ENCODE measurements around the gene LAPTM5. TPM values are rescaled to one million over a fixed set of nuclear protein-coding genes. Genes with fewer than 3 reads are reported as not detected.
A peak's percentile ranks its signal among the peaks of the same experiment; 100 is the strongest.

The LAPTM5 gene
- total and polyA plus RNA-seq, 4 donors, result 58.7 to 653 (median 271) TPM

DNA sequence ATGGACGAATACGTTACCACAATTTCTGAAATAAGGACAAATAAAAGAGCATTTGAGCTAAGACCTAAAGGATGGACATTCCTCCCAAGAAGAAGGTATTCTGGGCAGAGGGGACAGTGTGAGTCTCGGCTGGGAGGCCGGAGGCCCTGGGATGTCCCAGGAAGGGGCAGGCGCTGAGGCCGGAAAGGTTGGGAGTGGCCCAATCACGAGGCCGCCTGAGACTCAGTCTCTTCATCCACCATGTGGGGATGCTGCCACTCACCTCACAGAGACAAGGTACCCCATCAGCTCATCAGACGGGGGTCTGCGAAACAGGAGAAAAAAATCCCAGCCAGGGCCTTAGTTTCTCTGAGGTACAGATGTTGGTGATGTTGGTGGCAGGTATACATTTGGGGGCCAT lies 24.3 kb upstream of the LAPTM5 start:
- no peak for ATAC-seq (ENCODE audit: insufficient read depth, low FRiP score)
- Histone ChIP-seq H3K36me3 (ENCODE audit: control insufficient read depth in 4 of 4, insufficient read depth in 4 of 4, low read length in 4 of 4) (no peaks in the 10 kb centered on the region), H3K4me3 (no peak overlapping the region), H3K27me3 (ENCODE audit: control insufficient read depth in 3 of 3, insufficient read depth in 3 of 3, low read length in 2 of 3) (no peaks in the 10 kb centered on the region), H3K9ac (ENCODE audit: insufficient read depth in 1 of 2, low read length in 2 of 2) (no peak overlapping the region), H3K9me3 (ENCODE audit: control insufficient read depth in 4 of 4, insufficient read depth in 3 of 4, low read length in 3 of 4) (no peaks in the 10 kb centered on the region), H3K4me1 (ENCODE audit: control insufficient read depth in 5 of 5, insufficient read depth in 5 of 5, low read length in 5 of 5) (peaks cover 0 to 6% (median 2%) of the 10 kb centered on the region in 5 donors), H3K27ac (ENCODE audit: low read depth in 1 of 2, low read length in 1 of 2) (no peak overlapping the region)
- TF ChIP-seq, protein P1, sequence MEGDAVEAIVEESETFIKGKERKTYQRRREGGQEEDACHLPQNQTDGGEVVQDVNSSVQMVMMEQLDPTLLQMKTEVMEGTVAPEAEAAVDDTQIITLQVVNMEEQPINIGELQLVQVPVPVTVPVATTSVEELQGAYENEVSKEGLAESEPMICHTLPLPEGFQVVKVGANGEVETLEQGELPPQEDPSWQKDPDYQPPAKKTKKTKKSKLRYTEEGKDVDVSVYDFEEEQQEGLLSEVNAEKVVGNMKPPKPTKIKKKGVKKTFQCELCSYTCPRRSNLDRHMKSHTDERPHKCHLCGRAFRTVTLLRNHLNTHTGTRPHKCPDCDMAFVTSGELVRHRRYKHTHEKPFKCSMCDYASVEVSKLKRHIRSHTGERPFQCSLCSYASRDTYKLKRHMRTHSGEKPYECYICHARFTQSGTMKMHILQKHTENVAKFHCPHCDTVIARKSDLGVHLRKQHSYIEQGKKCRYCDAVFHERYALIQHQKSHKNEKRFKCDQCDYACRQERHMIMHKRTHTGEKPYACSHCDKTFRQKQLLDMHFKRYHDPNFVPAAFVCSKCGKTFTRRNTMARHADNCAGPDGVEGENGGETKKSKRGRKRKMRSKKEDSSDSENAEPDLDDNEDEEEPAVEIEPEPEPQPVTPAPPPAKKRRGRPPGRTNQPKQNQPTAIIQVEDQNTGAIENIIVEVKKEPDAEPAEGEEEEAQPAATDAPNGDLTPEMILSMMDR (IDR thresholded peaks at IDR 0.05; ENCODE audit: control extremely low read depth, extremely low read depth), result no peak
- DNase-seq, result no peak
- 65 to 83% methylated on average over 10 of the region's 10 CpGs for WGBS, 2 donors

DNA sequence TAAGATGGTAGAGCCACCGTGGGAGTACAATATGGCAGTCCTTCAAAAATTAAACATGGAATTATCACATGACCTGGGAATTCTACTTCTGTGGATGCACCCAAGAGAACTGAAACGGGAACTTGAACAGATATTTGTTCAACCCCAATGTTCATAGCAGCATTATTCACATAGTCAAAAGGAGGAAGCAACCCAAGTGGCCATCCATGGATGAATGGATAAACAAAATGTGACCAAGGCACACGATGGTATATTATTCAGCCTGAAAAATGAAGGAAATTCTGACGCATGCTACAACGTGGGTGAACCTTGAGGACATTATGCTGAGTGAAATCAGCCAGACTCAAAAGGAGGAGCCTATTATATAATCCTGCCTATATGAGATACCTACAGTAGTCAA lies 22.8 kb upstream of the LAPTM5 start:
- Histone ChIP-seq H3K27me3 (ENCODE audit: control insufficient read depth in 3 of 3, insufficient read depth in 3 of 3, low read length in 2 of 3) (no peaks in the 10 kb centered on the region), H3K9me3 (ENCODE audit: control insufficient read depth in 4 of 4, insufficient read depth in 3 of 4, low read length in 3 of 4) (no peaks in the 10 kb centered on the region), H3K9ac (ENCODE audit: insufficient read depth in 1 of 2, low read length in 2 of 2) (no peak overlapping the region), H3K36me3 (ENCODE audit: control insufficient read depth in 4 of 4, insufficient read depth in 4 of 4, low read length in 4 of 4) (no peaks in the 10 kb centered on the region), H3K4me1 (ENCODE audit: control insufficient read depth in 5 of 5, insufficient read depth in 5 of 5, low read length in 5 of 5) (peaks cover 0 to 6% (median 2%) of the 10 kb centered on the region in 5 donors), H3K27ac (ENCODE audit: low read depth in 1 of 2, low read length in 1 of 2) (no peak overlapping the region), H3K4me3 (no peak overlapping the region)
- ATAC-seq (ENCODE audit: insufficient read depth, low FRiP score) (no peak), DNase-seq (no peak)
- WGBS, 2 donors, result 46 to 54% methylated on average over 5 of the region's 5 CpGs
- TF ChIP-seq, protein P1 (IDR thresholded peaks at IDR 0.05; ENCODE audit: control extremely low read depth, extremely low read depth), result no peak

GRCh38 chr1:30779294-30780071 lies 21.9 kb upstream of the LAPTM5 start:
- DNase-seq, result peak; percentile 59 to 83 (median 69)
- H3K27ac ChIP-seq (ENCODE audit: low read depth in 1 of 2, low read length in 1 of 2), result no peak overlapping the region
- no peaks in the 10 kb centered on the region for H3K27me3 ChIP-seq (ENCODE audit: control insufficient read depth in 3 of 3, insufficient read depth in 3 of 3, low read length in 2 of 3)
- no peak overlapping the region for H3K9ac ChIP-seq (ENCODE audit: insufficient read depth in 1 of 2, low read length in 2 of 2)
- TF ChIP-seq, protein P1 (IDR thresholded peaks at IDR 0.05; ENCODE audit: control extremely low read depth, extremely low read depth), result peak; percentile 95
- H3K9me3 ChIP-seq (ENCODE audit: control insufficient read depth in 4 of 4, insufficient read depth in 3 of 4, low read length in 3 of 4), result no peaks in the 10 kb centered on the region
- H3K4me3 ChIP-seq, result no peak overlapping the region
- WGBS, 2 donors, result 18 to 20% methylated on average over 12 of the region's 12 CpGs
- peak; percentile 74 for ATAC-seq (ENCODE audit: insufficient read depth, low FRiP score)
- H3K36me3 ChIP-seq (ENCODE audit: control insufficient read depth in 4 of 4, insufficient read depth in 4 of 4, low read length in 4 of 4), result no peaks in the 10 kb centered on the region
- peaks cover 0 to 6% (median 2%) of the 10 kb centered on the region in 5 donors for H3K4me1 ChIP-seq (ENCODE audit: control insufficient read depth in 5 of 5, insufficient read depth in 5 of 5, low read length in 5 of 5)

Measured in lung (tissue), 12 donors.